ENCODE results near the gene NT5DC3.

The NT5DC3 gene

DNA sequence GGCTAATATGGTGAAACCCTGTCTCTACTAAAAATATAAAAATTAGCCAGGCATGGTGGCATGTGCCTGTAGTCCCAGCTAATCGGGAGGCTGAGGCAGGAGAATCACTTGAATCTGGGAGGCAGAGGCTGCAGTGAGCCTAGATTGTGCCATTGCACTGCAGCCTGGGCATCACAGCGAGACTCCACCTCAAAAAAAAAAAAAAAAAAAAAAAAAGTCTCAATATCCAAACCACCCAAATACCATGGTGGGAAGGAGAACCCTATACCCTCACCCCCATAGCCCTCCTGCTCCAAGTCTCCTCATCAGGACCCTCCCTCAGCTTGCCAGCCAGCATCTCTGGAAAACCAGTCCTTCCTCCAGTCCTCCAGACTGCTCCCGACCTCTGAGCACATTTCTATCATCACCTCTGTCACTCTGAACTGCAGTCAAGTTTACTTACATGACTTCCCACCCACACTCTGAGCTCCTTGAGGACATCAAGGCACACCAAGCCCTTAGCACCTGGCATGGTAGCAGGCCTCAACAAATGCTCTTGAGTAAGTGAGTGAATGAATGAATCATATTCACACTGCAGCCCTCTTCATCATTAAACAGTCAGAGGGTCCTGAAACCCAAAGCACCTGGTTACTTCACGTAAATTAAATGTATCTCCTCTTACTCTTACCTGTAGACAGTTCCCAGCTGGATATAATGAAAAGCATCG is 35.2 kb downstream of the NT5DC3 start:
- Histone ChIP-seq H3K27ac (ENCODE audit: low read length) (no peak overlapping the region), H3K36me3 (ENCODE audit: control insufficient read depth, low read depth, low read length) (peaks cover 9% of the 10 kb centered on the region)

DNA sequence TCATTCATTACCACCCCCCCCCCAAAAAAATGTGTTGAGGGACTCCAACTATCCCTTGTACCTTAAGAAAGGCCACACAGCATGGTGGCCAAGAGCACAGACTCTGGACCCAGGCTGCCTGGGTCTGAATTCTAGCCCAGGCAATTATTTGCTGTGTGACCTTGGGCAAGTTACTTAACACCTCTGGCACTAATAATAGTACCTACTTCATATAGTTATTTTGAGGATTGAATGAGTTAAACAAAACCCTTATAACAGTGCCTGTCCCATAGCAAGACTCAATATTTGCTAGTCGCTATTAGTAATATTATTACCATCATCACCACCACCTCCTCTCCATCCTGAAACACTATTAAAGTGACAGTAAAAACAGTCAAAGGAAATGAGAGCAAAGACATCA is 37.2 kb downstream of the NT5DC3 start:
- no peaks in the 10 kb centered on the region for H3K27me3 ChIP-seq (ENCODE audit: control insufficient read depth, insufficient read depth, low read length)
- no peak overlapping the region for H3K4me3 ChIP-seq (ENCODE audit: low read length)
- no peaks in the 10 kb centered on the region for H3K9me3 ChIP-seq (ENCODE audit: control insufficient read depth, low read depth, low read length)
- peaks cover 9% of the 10 kb centered on the region for H3K36me3 ChIP-seq (ENCODE audit: control insufficient read depth, low read depth, low read length)
- H3K4me1 ChIP-seq (ENCODE audit: control insufficient read depth, low read depth, low read length), result peaks cover 9% of the 10 kb centered on the region
- H3K9ac ChIP-seq (ENCODE audit: low read length), result no peak overlapping the region
- no peak overlapping the region for H3K27ac ChIP-seq (ENCODE audit: low read length)

More for the DNA sequence above, 35.2 kb downstream of the NT5DC3 start:
- H3K4me3 ChIP-seq (ENCODE audit: low read length), result no peak overlapping the region
- H3K9me3 ChIP-seq (ENCODE audit: control insufficient read depth, low read depth, low read length), result no peaks in the 10 kb centered on the region
- no peak overlapping the region for H3K9ac ChIP-seq (ENCODE audit: low read length)
- no peaks in the 10 kb centered on the region for H3K4me1 ChIP-seq (ENCODE audit: control insufficient read depth, low read depth, low read length)
- no peaks in the 10 kb centered on the region for H3K27me3 ChIP-seq (ENCODE audit: control insufficient read depth, insufficient read depth, low read length)

DNA sequence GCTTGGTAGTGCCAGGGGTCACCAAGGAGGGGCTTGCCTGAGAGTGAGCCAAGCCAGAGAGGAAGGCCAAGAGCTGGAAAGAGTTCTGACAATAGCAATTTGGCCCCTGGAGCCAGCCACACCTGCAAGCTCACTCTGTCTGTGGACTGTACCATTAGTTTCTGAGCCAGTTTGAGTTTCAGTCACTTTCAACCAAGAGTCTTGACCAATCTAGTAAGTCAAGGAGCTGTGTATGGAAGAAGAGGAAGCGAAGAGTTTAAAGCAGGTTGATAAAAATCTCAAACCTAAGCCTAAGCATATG is 38.5 kb downstream of the NT5DC3 start:
- no peak overlapping the region for H3K4me3 ChIP-seq (ENCODE audit: low read length)
- H3K27me3 ChIP-seq (ENCODE audit: control insufficient read depth, insufficient read depth, low read length), result no peaks in the 10 kb centered on the region
- H3K36me3 ChIP-seq (ENCODE audit: control insufficient read depth, low read depth, low read length), result peaks cover 12% of the 10 kb centered on the region
- peaks cover 9% of the 10 kb centered on the region for H3K4me1 ChIP-seq (ENCODE audit: control insufficient read depth, low read depth, low read length)
- no peak overlapping the region for H3K27ac ChIP-seq (ENCODE audit: low read length)
- no peak overlapping the region for H3K9ac ChIP-seq (ENCODE audit: low read length)
- H3K9me3 ChIP-seq (ENCODE audit: control insufficient read depth, low read depth, low read length), result no peaks in the 10 kb centered on the region

DNA sequence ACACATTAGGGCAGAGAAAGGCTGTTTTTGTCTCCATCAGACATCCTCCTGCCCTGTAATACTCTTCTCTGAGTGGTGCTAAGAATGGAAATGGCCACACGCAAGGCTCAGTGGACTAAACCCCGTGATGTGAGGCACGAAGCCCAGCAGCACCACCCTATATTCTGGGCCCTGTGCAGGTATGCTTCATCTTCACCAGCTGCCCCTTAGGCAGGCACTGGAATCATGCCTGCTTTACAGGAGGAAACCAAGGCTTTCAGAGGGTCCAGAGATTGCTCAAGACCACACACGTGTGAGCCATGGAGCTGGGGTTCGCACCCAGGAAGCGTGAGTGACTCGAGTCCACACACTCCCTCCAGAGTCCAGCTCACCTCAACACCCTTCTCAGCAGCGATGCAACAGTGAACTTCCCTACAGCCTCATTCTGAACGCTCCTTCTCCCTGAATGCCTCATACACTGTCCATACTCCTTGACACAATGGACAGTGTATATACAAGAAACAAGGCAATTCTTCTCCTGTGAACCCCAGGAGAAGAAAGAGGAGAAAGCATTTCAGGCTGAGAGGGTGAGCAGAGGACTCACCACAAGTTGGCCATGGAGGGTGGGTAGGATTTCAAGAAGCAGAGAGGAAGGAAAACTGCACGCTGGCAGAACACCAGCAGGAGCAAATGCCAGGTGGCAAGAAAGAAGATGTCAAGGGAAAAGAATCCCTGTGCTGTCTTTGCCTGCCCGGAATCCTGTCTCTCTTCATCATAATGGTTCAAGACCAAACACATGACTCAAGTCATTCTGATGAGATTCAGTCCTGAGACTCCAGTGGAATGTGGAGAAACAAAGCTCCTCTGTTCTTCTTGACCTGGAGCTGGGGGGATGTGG is 39.1 kb downstream of the NT5DC3 start:
- Histone ChIP-seq H3K27ac (ENCODE audit: low read length) (no peak overlapping the region), H3K4me1 (ENCODE audit: control insufficient read depth, low read depth, low read length) (peaks cover 9% of the 10 kb centered on the region), H3K9ac (ENCODE audit: low read length) (no peak overlapping the region), H3K4me3 (ENCODE audit: low read length) (no peak overlapping the region), H3K36me3 (ENCODE audit: control insufficient read depth, low read depth, low read length) (peaks cover 12% of the 10 kb centered on the region), H3K9me3 (ENCODE audit: control insufficient read depth, low read depth, low read length) (no peaks in the 10 kb centered on the region), H3K27me3 (ENCODE audit: control insufficient read depth, insufficient read depth, low read length) (no peaks in the 10 kb centered on the region)

DNA sequence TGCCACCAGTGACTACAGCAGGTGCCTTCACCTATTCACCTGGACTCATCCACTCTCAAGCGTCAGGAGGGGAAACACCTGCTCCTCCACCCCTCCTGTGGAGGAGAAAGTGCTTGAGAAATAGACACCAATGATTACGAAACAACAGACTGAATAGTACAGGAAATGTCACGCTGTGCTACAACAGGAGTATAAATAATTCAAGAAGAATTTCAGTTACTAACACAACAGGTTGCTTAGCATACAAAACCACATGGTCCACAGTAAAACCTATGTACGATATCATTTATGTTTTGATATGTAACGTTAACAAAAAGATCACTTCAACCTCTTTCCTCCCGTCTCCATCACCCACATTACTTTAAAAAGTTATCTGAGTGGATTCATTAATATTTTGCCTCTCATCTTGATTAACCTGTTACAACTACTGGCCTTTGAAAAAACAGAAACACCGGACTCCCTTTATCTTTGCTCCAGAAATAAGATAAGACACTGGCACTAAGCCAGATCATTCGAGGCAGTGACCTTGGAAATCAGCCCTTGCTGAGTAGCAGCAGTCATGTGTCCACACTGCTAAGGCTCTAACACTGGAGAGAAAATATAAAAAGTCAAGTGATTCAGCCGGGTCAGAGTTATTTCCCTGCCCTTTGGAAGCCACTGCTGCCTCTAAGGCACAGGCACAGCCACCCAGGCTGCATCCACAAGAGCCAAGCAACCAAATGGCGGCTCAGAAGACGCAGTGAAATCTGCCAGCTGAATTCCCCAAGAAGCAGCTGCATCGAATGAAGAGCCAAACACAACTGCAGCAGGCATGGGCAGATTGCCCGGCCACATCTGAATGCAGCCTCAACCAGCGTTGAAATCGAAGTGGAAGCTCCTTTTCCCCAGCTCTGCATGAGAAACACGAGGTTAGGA is 40.9 kb downstream of the NT5DC3 start:
- H3K27ac ChIP-seq (ENCODE audit: low read length), result no peak overlapping the region
- H3K9ac ChIP-seq (ENCODE audit: low read length), result no peak overlapping the region
- no peak overlapping the region for H3K4me3 ChIP-seq (ENCODE audit: low read length)
- H3K4me1 ChIP-seq (ENCODE audit: control insufficient read depth, low read depth, low read length), result peaks cover 9% of the 10 kb centered on the region
- no peaks in the 10 kb centered on the region for H3K27me3 ChIP-seq (ENCODE audit: control insufficient read depth, insufficient read depth, low read length)
- peaks cover 10% of the 10 kb centered on the region for H3K36me3 ChIP-seq (ENCODE audit: control insufficient read depth, low read depth, low read length)
- no peaks in the 10 kb centered on the region for H3K9me3 ChIP-seq (ENCODE audit: control insufficient read depth, low read depth, low read length)

DNA sequence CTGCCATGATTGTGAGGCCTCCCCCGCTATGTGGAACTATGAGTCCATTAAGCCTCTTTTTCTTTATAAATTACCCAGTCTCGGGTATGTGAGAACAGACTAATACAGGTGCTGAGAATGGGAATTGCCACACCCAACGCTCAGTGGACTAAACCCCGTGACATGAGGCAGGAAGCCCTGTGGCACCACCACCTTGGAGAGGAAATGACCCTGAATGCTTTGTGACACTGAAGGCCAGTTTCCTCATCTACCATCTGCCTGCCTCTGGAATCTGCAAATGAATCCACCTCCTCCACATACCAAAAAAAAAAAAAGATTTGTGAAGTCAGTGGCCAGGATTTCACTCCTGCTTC is 41.6 kb downstream of the NT5DC3 start:
- Histone ChIP-seq H3K9ac (ENCODE audit: low read length) (no peak overlapping the region), H3K9me3 (ENCODE audit: control insufficient read depth, low read depth, low read length) (no peaks in the 10 kb centered on the region), H3K36me3 (ENCODE audit: control insufficient read depth, low read depth, low read length) (peaks cover 12% of the 10 kb centered on the region), H3K4me1 (ENCODE audit: control insufficient read depth, low read depth, low read length) (peaks cover 9% of the 10 kb centered on the region), H3K27me3 (ENCODE audit: control insufficient read depth, insufficient read depth, low read length) (no peaks in the 10 kb centered on the region), H3K4me3 (ENCODE audit: low read length) (no peak overlapping the region), H3K27ac (ENCODE audit: low read length) (no peak overlapping the region)

DNA sequence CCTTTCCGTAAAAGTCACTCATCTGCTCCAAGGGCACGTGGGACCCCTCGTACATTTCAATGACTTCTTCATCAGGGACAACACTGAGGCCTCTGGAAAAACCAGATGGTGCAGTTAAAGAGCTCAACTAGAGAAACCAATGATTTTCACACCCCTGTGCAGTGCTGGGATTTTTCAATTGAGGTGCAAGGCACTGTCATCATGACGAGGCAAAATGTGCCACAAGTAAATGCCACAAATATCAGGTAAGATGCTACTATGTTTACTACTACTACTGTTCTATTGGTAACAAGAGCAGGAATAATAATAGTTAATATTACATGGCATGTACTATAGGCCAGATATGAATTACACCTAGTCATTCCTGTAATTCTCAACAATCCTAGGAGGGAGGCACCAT is 42.4 kb downstream of the NT5DC3 start:
- no peak overlapping the region for H3K4me3 ChIP-seq (ENCODE audit: low read length)
- H3K9me3 ChIP-seq (ENCODE audit: control insufficient read depth, low read depth, low read length), result no peaks in the 10 kb centered on the region
- peaks cover 9% of the 10 kb centered on the region for H3K4me1 ChIP-seq (ENCODE audit: control insufficient read depth, low read depth, low read length)
- H3K27ac ChIP-seq (ENCODE audit: low read length), result no peak overlapping the region
- no peak overlapping the region for H3K9ac ChIP-seq (ENCODE audit: low read length)
- H3K27me3 ChIP-seq (ENCODE audit: control insufficient read depth, insufficient read depth, low read length), result no peaks in the 10 kb centered on the region
- H3K36me3 ChIP-seq (ENCODE audit: control insufficient read depth, low read depth, low read length), result peaks cover 16% of the 10 kb centered on the region

DNA sequence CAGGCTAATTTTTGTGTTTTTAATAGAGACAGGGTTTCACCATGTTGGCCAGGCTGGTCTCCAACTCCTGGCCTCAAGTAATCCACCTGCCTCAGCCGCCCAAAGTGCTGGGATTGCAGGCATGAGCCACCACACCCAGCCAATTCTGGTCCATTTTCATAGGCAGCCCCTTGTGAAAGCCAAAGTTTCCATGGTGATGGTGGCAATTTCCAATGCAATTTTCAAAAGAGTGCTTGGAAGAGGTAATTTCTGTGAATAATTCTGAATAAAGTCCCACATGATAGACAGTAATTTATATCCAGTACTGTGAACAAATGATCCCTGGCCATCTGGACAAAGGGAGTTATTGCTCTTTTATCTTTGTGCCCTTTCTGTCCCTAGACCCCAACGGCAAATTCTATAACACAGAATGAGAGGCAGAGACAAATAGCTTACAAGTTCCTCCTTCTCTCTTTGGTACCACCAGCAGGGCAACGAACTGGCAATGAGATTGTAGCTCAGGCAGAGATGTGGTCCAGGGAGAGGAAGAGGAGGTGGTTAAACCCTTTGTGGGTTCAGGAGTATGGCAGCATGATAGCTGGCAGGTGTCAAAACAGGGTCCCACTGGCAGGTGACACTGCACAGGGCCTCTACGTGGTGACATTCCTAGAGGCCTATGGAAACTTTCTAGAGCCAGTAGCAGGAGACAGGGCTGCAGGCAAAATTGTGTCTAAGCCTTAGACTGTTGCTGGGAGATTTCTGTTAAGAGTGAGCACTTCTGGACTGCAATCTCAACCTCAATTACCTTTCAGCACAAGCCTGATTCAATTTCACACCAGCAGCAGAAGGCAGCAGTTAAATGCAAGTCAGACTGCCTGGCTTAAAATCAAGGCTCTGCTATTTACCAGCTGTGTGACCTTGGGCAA is 46.5 kb downstream of the NT5DC3 start:
- no peak overlapping the region for H3K4me3 ChIP-seq (ENCODE audit: low read length)
- H3K27ac ChIP-seq (ENCODE audit: low read length), result no peak overlapping the region
- H3K36me3 ChIP-seq (ENCODE audit: control insufficient read depth, low read depth, low read length), result peaks cover 31% of the 10 kb centered on the region
- no peaks in the 10 kb centered on the region for H3K27me3 ChIP-seq (ENCODE audit: control insufficient read depth, insufficient read depth, low read length)
- no peaks in the 10 kb centered on the region for H3K9me3 ChIP-seq (ENCODE audit: control insufficient read depth, low read depth, low read length)
- H3K4me1 ChIP-seq (ENCODE audit: control insufficient read depth, low read depth, low read length), result peaks cover 3% of the 10 kb centered on the region
- H3K9ac ChIP-seq (ENCODE audit: low read length), result no peak overlapping the region

DNA sequence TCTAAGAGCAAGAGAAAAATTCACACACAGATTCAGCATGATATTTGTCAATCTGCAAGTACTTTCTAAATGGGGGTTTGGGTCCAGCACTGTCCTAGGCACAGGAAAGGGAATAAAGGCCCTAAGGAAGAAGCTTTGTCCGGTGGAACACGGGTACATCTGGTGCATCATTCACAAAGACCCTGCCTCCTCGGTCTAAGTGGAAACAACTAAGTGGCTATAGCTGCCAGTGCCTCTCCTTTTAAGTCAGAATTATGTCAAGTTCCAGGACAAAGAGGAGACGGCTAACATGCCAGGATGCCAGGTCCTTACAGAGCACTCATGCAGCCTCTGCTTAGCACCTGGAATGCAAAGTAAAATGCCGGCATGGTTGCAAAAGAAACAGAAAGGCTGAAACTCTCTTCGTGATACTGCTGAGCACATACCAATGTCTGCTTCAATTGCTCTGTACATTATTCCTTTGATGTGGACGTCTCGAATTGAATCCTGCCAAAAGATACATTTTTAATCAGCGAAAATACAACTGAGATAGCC is 47.5 kb downstream of the NT5DC3 start:
- Histone ChIP-seq H3K36me3 (ENCODE audit: control insufficient read depth, low read depth, low read length) (peaks cover 31% of the 10 kb centered on the region), H3K4me1 (ENCODE audit: control insufficient read depth, low read depth, low read length) (no peaks in the 10 kb centered on the region), H3K27ac (ENCODE audit: low read length) (no peak overlapping the region), H3K9ac (ENCODE audit: low read length) (no peak overlapping the region), H3K27me3 (ENCODE audit: control insufficient read depth, insufficient read depth, low read length) (no peaks in the 10 kb centered on the region), H3K4me3 (ENCODE audit: low read length) (no peak overlapping the region), H3K9me3 (ENCODE audit: control insufficient read depth, low read depth, low read length) (no peaks in the 10 kb centered on the region)

DNA sequence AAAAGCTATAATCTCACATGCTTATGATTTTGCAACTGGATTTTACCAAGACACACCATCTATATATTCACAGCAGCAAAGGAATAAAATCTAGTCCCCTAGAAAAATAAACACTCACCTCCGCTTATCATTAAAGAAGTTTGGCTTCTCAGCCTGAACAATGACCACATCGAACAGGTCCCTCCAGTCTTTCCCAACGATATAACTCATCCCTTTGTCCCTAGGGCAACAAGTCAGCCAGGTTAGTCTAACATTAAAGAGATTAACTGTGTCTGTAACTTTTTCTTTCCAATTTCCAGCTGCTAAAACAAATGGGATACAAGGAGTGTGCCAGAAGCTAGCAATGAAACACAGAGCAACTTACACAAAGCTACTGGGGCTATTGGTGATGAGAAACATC is 48.0 kb downstream of the NT5DC3 start:
- Histone ChIP-seq H3K4me3 (ENCODE audit: low read length) (no peak overlapping the region), H3K9ac (ENCODE audit: low read length) (no peak overlapping the region), H3K27me3 (ENCODE audit: control insufficient read depth, insufficient read depth, low read length) (no peaks in the 10 kb centered on the region), H3K9me3 (ENCODE audit: control insufficient read depth, low read depth, low read length) (no peaks in the 10 kb centered on the region), H3K36me3 (ENCODE audit: control insufficient read depth, low read depth, low read length) (peaks cover 28% of the 10 kb centered on the region), H3K27ac (ENCODE audit: low read length) (no peak overlapping the region), H3K4me1 (ENCODE audit: control insufficient read depth, low read depth, low read length) (no peaks in the 10 kb centered on the region)

Data from iPS-18a (cell line).